Caki2 (cell line): Measurements from ENCODE around the gene GPR155. TPM values are rescaled to one million over a fixed set of nuclear protein-coding genes. Genes with fewer than 3 reads are reported as not detected.

Source experiments
- DNase-seq: peaks from one replicate; pipeline ENCODE4 v3.0.0-alpha.2; 2015; ENCODE audit warnings: low read depth
- in situ Hi-C: cut with HindIII; loops from 2 replicates; pipeline ENCODE4 v1.10.0; 2016; ENCODE audit warnings: low sequenced_read_pairs, low pct_unique_long_range_greater_than_20kb, mixed read lengths
- total RNA-seq: library from RNA; depleted of rRNA; stranded (reverse); fragments of >200 nt; shearing (Covaris generic); gene quantifications from 2 replicates; pipeline ENCODE4 v1.2.3, GENCODE V29; 2014; ENCODE audit warnings: low replicate concordance; rRNA removed

GPR155 gene, protein sequence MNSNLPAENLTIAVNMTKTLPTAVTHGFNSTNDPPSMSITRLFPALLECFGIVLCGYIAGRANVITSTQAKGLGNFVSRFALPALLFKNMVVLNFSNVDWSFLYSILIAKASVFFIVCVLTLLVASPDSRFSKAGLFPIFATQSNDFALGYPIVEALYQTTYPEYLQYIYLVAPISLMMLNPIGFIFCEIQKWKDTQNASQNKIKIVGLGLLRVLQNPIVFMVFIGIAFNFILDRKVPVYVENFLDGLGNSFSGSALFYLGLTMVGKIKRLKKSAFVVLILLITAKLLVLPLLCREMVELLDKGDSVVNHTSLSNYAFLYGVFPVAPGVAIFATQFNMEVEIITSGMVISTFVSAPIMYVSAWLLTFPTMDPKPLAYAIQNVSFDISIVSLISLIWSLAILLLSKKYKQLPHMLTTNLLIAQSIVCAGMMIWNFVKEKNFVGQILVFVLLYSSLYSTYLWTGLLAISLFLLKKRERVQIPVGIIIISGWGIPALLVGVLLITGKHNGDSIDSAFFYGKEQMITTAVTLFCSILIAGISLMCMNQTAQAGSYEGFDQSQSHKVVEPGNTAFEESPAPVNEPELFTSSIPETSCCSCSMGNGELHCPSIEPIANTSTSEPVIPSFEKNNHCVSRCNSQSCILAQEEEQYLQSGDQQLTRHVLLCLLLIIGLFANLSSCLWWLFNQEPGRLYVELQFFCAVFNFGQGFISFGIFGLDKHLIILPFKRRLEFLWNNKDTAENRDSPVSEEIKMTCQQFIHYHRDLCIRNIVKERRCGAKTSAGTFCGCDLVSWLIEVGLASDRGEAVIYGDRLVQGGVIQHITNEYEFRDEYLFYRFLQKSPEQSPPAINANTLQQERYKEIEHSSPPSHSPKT
- 0.06 and 0.64 TPM in 2 replicates for total RNA-seq

DNA sequence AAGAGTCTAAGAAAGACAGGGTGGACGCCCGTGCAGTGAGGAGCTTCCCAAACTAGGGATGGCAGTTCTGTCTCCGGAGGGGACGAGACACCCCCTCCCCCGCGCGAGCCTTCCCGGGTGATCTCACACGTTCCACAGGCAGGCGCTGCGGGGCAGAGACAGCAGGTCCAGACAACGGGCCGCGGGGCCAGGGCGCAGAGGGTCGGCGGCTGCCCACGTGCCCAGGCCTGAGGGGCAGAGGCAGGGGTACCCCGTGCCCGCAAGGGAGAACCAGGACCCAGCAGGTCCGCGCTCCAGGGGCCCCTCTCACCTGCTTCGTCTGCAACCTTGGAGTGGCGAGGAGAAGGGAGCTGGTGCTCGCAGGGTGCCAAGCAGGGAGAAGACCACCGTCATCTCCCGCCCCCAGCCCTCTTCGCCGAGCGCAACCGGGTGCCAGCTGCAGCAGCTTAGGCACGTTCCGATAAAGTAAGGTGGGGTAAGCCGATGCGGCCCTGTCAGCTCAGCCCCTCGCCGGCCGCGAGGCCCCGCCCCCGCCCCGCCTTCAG lies at the start of gene GPR155:
GPR155 (minus strand) TSS at position 467 of the 545 bp plus-strand sequence. CDS start 5,073 bp downstream, outside the sequence.
- DNase-seq, result peak; percentile 55
- in situ Hi-C loops, result no loop called here

DNA sequence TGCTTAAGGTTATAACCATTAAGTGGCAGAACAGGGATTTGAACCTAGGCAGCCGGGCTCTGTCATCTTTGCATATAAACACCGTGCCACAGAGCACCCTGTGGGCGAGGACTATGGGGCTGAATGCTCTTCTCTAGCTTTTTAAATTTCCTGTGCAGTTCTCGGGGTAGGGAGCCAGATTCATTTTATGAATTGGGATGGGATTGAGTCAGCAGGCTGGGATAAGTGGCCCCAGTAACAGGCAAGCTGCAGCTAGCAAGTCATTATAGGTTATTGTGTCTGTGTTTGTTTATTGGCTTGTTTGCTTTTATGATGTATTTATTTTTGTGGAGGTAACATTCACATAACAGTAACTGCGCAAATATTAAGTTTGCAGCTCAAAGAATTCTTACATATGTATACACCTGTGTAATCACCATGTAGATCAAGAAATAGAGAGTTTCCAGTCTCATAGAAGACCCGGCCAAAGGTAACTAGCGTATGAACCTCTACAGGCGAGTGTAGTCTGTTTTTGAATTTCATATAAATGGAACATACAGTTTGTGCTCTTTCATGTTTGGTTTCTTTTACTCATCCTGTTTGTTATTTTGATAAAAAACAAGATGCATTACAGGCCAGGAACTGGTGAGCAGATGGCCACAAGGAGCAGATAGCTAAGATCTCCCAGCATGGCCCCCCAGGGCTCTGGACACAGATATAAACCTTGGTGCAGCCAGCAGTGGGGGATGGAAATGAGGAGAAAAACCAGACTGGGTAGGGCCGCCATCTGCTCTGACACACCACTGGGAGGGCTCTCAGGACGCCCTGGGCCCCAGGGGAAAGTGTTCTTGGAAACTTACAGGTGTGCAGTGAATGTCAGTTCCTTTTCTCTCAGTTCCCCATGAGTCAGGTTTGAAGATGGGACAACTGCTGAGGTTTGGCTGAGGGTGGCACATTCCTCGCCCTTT lies 49.2 kb upstream of the GPR155 start:
- DNase-seq, result no peak
- in situ Hi-C loops, result no loop called here

DNA sequence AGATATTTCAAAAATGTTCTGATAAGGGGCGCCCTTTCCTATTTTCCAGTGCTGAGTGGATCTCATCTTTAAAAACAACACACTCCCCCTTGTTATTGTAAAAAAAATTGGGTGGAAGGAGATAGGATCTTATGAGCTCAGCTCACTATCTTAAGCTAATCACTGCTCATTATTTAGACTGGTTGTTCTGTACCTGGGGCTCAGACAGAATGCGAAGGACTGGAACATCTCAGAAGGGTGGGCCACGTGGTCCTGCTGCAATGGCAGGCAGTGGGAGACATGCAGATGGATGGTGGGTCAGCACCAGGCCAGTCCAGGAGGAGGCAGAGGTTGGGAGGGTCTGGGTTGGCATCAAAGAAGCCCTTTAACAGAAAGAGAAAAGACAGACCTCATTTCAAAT lies 48.3 kb upstream of the GPR155 start:
- DNase-seq, result no peak
- in situ Hi-C loops, result no loop called here

DNA sequence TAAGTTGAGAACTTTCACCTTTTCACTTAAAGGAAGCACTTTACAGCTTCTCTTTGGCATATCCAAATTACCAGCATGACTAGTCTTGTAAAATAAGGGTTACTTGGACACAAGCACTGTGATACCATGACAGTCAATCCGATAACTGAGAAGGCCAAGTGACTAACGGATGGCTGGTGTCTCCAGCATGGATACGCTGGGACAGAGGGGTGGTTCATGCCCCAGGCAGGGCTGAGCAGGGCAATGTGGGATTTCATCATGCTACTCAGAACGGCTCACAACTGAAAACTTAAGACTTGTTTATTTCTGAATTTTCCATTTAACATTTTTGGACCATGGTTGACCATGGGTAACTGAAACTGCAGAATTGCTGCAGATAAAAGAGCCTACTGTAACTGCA lies 43.1 kb upstream of the GPR155 start:
- no peak for DNase-seq
- in situ Hi-C loops, result no loop called here

DNA sequence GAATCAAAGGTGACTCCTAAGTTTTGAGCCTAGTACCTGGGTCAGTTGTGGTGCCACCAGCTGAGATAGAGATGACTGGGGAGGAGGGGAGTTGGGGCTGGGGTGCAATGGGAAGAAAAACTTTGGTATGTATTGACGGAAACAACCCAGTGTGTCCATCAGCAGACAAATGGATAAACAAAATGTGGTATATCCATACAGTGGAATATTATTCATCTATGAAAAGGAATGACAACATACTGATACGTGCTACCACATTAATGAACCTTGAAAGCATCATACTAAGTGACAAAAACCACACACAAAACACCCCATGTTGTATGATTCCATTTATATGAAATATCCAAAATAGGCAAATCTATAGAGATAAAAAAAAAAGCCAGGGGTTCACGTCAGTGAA lies 41.1 kb upstream of the GPR155 start:
- in situ Hi-C loops, result no loop called here
- DNase-seq, result no peak

DNA sequence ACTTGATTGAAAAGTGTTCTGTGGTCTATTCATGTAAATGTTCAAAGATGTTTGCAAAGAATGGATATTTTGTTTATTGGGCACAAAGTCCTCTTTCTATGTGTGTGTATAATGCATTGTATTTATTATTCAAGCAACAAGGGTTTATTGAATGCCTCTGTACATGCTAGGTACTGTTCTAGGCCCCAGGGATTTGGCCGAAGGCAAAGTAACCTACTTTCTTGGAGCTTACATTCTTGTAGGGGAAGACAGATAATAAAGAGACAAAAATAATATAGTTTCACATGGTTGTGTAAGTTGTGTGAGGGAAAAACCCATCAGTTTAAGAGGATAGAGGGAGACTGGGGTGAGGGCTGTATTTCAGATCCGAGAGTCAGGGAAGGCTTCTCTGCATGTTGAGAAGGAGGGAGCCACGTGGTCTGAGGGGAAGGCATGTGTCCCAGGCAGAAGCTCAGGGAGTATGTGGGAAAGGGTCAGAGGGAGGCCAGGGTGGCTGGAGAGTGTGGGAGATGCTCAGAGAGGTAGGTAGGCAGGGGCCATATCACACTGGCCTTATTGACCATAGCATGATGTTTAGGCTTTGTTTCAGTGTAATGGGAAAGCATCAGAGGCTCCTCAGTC lies 40.4 kb upstream of the GPR155 start:
- no peak for DNase-seq
- in situ Hi-C loops, result no loop called here

DNA sequence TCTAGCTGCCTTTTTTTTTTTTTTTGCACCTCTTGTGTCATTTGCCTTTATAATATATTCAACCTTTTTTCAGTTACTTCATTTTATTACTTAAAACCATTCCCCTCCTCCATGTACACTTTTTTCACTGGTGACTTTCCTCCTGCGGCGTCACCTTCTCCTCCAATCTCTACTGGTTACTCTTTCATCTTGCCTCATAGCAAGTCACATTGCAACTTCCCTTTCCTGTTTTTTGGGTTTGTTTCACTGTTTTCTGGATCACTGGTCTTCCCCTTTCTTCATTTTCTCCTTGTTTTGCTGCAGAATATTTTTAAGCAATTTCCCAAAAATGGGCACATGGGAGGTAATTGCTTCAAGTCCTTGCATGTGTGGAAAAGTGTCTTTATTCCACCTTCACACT lies 37.7 kb upstream of the GPR155 start:
- in situ Hi-C loops, result no loop called here
- DNase-seq, result no peak

DNA sequence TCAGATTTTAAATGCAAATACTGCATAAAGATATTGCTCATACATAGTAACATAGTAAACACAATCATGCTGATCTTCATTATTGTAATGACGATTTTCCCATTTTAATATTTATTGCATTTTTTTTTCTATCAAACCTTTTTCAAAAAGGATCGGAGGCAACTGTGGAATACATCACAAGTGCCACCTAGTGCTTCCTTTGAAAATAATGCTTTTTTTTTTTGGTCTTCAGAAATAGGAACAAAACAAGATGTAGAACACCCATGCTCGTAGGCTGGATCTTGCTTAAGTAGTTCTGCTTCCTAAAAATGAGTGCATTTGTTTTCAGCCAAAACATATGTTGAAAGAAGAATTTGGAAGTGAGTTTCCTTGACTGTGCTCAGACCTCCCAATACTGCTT lies 35.7 kb upstream of the GPR155 start:
- no peak for DNase-seq
- in situ Hi-C loops, result no loop called here

DNA sequence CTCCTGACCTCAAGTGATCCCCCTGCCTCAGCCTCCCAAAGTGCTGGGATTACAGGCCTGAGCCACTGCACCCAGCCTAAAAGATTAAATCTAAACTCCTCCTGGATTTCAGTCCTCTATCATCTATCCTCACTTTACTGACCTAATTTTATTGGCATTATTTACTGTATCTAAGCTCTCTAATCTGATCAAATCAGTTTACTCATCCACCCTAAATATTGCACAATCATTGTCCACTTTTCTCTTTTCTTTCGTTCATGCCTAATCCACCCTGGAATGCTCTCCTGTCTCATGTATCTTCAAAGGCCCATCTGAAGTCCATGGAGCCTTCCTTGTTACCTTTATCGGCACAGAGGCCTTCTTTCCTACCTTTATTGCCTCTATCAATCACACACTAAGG lies 31.6 kb upstream of the GPR155 start:
- no peak for DNase-seq
- in situ Hi-C loops, result no loop called here

DNA sequence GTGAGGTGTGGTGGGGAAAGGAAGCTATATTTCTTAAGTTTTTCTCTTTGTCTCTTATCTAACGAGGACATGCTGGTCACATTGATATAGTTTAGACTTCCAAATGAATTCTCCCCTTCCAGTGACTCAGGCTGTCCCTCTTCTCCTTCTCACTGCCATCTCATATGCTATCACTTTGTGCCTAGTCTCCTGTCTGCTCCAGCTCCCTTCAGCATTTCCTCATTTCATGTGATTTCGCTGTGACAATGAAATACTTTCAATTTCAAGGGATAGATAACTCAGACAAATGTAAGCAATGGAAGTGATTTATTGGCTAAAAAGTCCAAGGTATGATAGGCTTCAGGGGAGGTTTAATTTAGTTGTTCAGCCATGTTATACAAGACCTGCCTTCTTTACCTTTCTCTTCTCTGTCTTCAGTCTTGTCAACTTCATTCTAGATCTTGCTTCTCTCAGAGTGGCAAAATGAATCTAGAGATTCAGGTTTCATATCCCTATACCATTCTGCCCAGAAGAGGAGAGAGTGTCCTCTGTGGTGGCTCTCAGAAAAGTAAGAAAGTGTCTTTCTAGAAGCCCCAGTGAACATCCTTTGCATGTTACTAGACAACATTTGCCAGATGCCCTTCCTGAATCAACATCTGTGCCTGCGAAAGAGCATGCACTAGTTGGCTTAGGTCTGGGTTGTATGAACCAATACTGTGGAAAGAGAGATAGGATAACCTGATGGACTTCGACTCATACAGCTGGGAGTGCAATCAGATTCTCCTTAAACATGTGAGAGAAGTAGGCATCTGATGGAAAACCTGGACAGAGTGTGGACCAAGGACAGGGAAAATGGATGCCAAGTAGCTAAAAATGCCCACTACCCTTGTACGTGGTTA lies 29.9 kb upstream of the GPR155 start:
- in situ Hi-C loops, result no loop called here
- no peak for DNase-seq

DNA sequence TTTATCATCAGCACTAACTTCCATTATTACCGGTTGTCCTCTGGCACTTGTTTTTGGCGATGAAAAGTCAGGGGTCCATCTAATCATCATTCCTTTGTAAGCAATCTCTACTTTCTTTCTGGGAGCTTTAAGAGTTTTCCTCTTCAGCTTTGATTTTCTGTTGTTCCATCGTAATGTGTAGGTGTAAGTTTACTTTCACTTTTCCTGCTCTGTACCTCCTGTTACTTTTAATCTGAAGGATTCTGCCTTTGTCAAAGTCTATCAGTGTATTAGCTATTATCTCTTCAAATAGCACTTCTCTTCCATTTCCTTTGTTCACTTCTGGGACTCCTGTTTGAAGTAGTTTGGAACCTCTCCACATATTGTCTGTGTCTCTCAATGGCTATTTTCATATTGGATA lies 25.5 kb upstream of the GPR155 start:
- DNase-seq, result no peak
- in situ Hi-C loops, result no loop called here

DNA sequence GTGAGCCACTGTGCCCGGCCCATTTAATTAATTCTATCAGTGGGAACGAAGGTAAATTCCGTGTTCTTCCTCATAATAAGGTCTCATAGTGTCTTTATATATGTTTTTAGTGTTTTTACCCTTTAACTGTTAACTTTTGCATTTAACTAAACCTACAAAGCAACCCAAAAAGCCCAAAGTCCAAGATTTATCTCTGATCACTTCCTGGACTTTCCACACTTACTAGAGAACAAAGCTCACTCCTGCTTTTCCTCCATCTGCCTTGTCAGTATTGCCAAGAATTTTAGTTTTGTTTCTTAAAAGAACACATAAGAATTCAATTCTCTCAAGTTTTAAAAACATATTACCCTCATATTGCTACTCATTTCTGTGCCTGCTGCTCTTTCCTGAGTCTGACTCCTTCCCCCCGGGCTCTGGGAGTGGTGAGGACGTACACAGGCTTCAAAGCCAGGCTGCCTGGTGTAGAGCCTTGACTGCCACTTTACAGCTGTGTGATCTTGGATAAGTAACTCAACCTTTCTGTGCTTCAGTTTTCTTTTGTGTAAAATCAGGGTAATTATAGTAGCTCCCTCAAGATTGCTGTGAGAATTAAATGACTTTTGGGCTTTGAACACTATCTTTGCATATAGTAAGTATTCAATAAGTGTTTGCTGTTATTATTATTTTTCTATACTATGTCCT lies 24.9 kb upstream of the GPR155 start:
- no peak for DNase-seq
- in situ Hi-C loops, result no loop called here

DNA sequence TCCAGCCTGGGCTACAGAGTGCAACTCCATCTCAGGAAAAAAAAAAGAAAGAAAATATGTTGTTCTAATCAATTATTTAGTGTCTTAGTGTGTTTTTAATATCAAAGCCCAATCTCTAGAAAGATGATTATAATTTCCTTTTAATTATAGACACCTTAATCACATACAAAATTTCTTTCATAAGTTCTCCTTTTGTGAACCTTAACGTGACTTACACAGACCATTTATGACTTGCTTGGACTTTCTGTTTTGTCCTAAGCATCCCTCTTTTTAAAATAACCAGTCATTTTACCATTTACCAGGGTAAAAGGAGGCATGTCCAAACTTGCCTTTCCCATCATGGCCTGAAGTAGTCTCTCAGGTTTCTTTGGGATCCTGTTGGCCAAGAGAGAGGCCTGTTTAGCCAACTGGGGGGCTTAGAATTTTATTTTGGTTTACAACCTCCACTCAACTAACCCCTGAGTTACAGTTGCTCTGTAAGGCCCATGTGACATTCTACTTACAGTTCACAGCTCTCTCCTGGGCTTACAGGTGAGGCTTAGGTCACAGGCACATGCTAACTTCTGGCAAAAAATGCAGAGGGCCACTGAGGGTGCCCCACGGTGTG lies 23.9 kb upstream of the GPR155 start:
- in situ Hi-C loops, result no loop called here
- DNase-seq, result no peak

DNA sequence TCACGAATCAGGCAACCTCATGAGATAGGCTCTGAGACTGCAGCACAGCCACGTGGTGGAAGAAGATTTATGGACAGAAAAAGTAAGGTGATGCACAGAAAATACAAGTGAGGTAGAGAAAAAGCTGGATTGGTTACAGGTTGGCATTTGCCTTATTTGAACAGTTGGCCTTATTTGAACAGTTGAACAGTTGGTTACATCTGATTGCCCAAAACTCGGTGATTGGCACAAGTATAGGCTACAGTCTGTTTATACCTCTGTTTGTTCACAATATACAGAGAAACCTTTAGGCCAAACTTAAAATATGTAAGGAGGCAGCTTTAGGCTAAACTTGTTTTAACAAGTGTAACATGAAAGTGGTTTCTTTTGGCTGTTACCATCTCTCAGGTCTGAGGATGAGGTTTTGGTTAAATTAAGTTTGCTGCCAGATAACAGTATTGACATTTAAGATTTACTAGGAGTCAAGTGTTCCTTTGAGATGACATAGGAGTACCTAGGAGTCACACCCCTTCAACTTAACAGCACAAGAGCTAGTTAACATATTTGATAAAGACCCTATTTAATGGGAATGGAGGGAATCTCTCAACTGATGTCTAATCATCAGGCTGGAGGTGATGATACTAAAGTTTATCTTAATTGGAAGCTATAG lies 16.5 kb upstream of the GPR155 start:
- no peak for DNase-seq
- in situ Hi-C loops, result no loop called here

DNA sequence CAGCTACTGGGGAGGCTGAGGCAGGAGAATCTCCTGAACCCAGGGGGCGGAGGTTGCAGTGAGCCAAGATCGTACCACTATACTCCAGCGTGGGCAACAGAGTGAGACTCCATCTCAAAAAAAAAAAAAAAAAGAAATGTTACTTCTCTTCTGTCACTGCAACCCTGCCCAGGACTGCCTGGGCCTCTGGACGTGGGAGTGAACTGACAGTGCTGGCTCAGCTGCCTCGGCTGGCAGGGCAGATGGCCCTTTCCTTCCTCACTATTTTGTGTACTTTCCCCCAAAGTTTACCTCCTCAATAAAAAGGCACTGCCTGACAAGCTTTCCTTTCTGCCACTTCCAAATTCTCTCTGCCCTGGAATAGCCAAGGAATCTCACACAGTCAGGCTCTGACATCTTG lies 12.5 kb upstream of the GPR155 start:
- in situ Hi-C loops, result no loop called here
- DNase-seq, result no peak
